Measurements from ENCODE around the gene ICOS. TPM values are rescaled to one million over a fixed set of nuclear protein-coding genes. Genes with fewer than 3 reads are reported as not detected.
A peak's percentile ranks its signal among the peaks of the same experiment; 100 is the strongest.

ICOS gene
- total and polyA plus RNA-seq, 4 donors = 0.49 to 3.1 (median 0.76) TPM

GRCh38 chr2:203972066-203972465 lies 35.5 kb downstream of the ICOS start:
- Histone ChIP-seq H3K27ac (ENCODE audit: low read depth in 1 of 2, low read length in 1 of 2) (no peak overlapping the region), H3K36me3 (ENCODE audit: control insufficient read depth in 4 of 4, insufficient read depth in 4 of 4, low read length in 4 of 4) (no peaks in the 10 kb centered on the region), H3K9me3 (ENCODE audit: control insufficient read depth in 4 of 4, insufficient read depth in 3 of 4, low read length in 3 of 4) (no peaks in the 10 kb centered on the region), H3K4me3 (no peak overlapping the region), H3K4me1 (ENCODE audit: control insufficient read depth in 5 of 5, insufficient read depth in 5 of 5, low read length in 5 of 5) (peaks cover 0 to 1% (median 0%) of the 10 kb centered on the region in 5 donors), H3K9ac (ENCODE audit: insufficient read depth in 1 of 2, low read length in 2 of 2) (no peak overlapping the region), H3K27me3 (ENCODE audit: control insufficient read depth in 3 of 3, insufficient read depth in 3 of 3, low read length in 2 of 3) (no peaks in the 10 kb centered on the region)
- peak in 1 of 3 donors; percentile 17 for DNase-seq
- TF ChIP-seq CTCF (IDR thresholded peaks at IDR 0.05; ENCODE audit: control extremely low read depth, extremely low read depth) = no peak
- no peak for ATAC-seq (ENCODE audit: insufficient read depth, low FRiP score)

GRCh38 chr2:203973000-203973399 lies 36.4 kb downstream of the ICOS start:
- TF ChIP-seq CTCF (IDR thresholded peaks at IDR 0.05; ENCODE audit: control extremely low read depth, extremely low read depth) = no peak
- peaks cover 0 to 1% (median 0%) of the 10 kb centered on the region in 5 donors for H3K4me1 ChIP-seq (ENCODE audit: control insufficient read depth in 5 of 5, insufficient read depth in 5 of 5, low read length in 5 of 5)
- no peak overlapping the region for H3K4me3 ChIP-seq
- no peaks in the 10 kb centered on the region for H3K36me3 ChIP-seq (ENCODE audit: control insufficient read depth in 4 of 4, insufficient read depth in 4 of 4, low read length in 4 of 4)
- no peaks in the 10 kb centered on the region for H3K27me3 ChIP-seq (ENCODE audit: control insufficient read depth in 3 of 3, insufficient read depth in 3 of 3, low read length in 2 of 3)
- ATAC-seq (ENCODE audit: insufficient read depth, low FRiP score) (no peak), DNase-seq (no peak)
- H3K9ac ChIP-seq (ENCODE audit: insufficient read depth in 1 of 2, low read length in 2 of 2) = no peak overlapping the region
- 92 to 96% methylated on average over 2 of the region's 2 CpGs for WGBS, 2 donors
- no peaks in the 10 kb centered on the region for H3K9me3 ChIP-seq (ENCODE audit: control insufficient read depth in 4 of 4, insufficient read depth in 3 of 4, low read length in 3 of 4)
- no peak overlapping the region for H3K27ac ChIP-seq (ENCODE audit: low read depth in 1 of 2, low read length in 1 of 2)

GRCh38 chr2:203973676-203974075 lies 37.1 kb downstream of the ICOS start:
- TF ChIP-seq CTCF (IDR thresholded peaks at IDR 0.05; ENCODE audit: control extremely low read depth, extremely low read depth) = no peak
- Histone ChIP-seq H3K4me1 (ENCODE audit: control insufficient read depth in 5 of 5, insufficient read depth in 5 of 5, low read length in 5 of 5) (peaks cover 0 to 1% (median 0%) of the 10 kb centered on the region in 5 donors), H3K27me3 (ENCODE audit: control insufficient read depth in 3 of 3, insufficient read depth in 3 of 3, low read length in 2 of 3) (no peaks in the 10 kb centered on the region), H3K9me3 (ENCODE audit: control insufficient read depth in 4 of 4, insufficient read depth in 3 of 4, low read length in 3 of 4) (no peaks in the 10 kb centered on the region), H3K27ac (ENCODE audit: low read depth in 1 of 2, low read length in 1 of 2) (no peak overlapping the region), H3K9ac (ENCODE audit: insufficient read depth in 1 of 2, low read length in 2 of 2) (no peak overlapping the region), H3K4me3 (no peak overlapping the region), H3K36me3 (ENCODE audit: control insufficient read depth in 4 of 4, insufficient read depth in 4 of 4, low read length in 4 of 4) (no peaks in the 10 kb centered on the region)
- ATAC-seq (ENCODE audit: insufficient read depth, low FRiP score) (no peak), DNase-seq (no peak)
- 71 to 89% methylated on average over 3 of the region's 3 CpGs for WGBS, 2 donors

- peaks cover 0 to 1% (median 0%) of the 10 kb centered on the region in 5 donors for H3K4me1 ChIP-seq (ENCODE audit: control insufficient read depth in 5 of 5, insufficient read depth in 5 of 5, low read length in 5 of 5)
- no peak overlapping the region for H3K27ac ChIP-seq (ENCODE audit: low read depth in 1 of 2, low read length in 1 of 2)
- no peak for DNase-seq
- no peak for ATAC-seq (ENCODE audit: insufficient read depth, low FRiP score)
- no peak overlapping the region for H3K4me3 ChIP-seq
- WGBS, 2 donors = 83 to 88% methylated on average over 2 of the region's 2 CpGs
- TF ChIP-seq CTCF (IDR thresholded peaks at IDR 0.05; ENCODE audit: control extremely low read depth, extremely low read depth) = no peak
- no peaks in the 10 kb centered on the region for H3K9me3 ChIP-seq (ENCODE audit: control insufficient read depth in 4 of 4, insufficient read depth in 3 of 4, low read length in 3 of 4)
- no peaks in the 10 kb centered on the region for H3K27me3 ChIP-seq (ENCODE audit: control insufficient read depth in 3 of 3, insufficient read depth in 3 of 3, low read length in 2 of 3)
- H3K9ac ChIP-seq (ENCODE audit: insufficient read depth in 1 of 2, low read length in 2 of 2) = no peak overlapping the region
- H3K36me3 ChIP-seq (ENCODE audit: control insufficient read depth in 4 of 4, insufficient read depth in 4 of 4, low read length in 4 of 4) = no peaks in the 10 kb centered on the region
Observed at GRCh38 chr2:203975912-203976311, 39.3 kb downstream of the ICOS start.
